Activated CD8-positive, alpha-beta memory T cell treated with anti-CD3 and anti-CD28 coated beads for 1 hour (primary cell): Measurements from ENCODE around the gene TMEM200B.
"Not testable (repeated sequence)": the region's sequence is repeated elsewhere in the genome, so short reads cannot be mapped to it uniquely, and the experiment has no call there.

Experiments
- DNase-seq, 2 donors: peaks; one replicate each; pipeline ENCODE4 v3.0.0-alpha.2; 2020; ENCODE audit warnings: low read depth in 1 of 2; ENCODE audit errors: extremely low read depth in 1 of 2

Gene TMEM200B

GRCh38 chr1:29113413-29114117, 10.1 kb downstream of the TMEM200B start:
- no peak for DNase-seq

GRCh38 chr1:29112705-29113412, 10.8 kb downstream of the TMEM200B start:
- DNase-seq: no peak

DNA sequence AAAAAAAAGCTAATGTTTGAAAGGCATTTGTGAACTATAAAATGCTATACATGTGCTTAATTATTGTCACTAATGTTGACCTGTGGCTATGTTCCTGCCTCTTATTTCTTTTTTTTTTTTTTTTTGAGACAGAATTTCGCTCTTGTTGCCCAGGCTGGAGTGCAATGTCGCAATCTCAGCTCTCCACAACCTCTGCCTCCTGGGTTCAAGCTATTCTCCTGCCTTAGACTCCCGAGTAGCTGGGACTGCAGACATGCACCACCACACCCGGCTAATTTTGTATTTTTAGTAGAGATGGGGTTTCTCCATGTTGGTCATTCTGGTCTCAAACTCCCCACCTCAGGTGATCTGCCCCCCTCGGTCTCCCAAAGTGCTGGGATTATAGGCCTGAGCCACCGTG, 15.7 kb downstream of the TMEM200B start:
- DNase-seq: not testable (repeated sequence)

- no peak for DNase-seq
Observed at GRCh38 chr1:29105822-29106221, 17.9 kb downstream of the TMEM200B start.

- DNase-seq: no peak
Observed at GRCh38 chr1:29100487-29100886, 23.2 kb downstream of the TMEM200B start.

GRCh38 chr1:29099286-29099685, 24.4 kb downstream of the TMEM200B start:
- DNase-seq: no peak

DNA sequence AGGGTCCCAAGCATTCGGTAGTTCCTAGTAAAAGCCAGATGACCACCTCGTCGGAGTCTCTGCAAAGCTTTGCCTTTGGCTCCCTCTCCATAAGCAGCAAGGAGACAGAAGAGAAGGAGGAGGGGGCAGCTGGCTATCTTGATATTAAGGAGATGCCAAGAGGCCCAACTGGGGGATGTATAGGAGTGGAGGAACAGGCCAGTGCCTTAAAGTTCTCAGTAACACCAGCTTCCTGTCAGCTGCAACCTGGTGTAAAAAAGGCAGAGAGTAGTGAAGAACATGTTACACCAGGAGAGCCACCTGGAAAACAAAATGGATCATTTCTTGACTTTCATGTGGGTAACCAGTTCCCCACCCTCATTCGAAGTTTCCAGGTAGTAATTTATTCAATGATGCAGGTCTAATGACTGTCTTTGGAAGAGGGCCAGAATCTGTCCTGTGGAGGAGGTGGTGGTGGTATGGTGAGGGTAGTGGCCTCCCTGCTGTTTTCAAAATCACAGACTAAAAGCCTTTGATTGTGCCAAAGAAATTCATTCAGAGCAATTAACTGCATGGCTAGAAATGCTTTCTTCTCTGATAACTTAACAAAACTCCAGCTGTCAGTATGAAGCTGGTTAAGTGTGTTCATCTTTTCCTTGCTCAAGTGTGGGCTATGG, 27.3 kb downstream of the TMEM200B start:
- no peak for DNase-seq

DNA sequence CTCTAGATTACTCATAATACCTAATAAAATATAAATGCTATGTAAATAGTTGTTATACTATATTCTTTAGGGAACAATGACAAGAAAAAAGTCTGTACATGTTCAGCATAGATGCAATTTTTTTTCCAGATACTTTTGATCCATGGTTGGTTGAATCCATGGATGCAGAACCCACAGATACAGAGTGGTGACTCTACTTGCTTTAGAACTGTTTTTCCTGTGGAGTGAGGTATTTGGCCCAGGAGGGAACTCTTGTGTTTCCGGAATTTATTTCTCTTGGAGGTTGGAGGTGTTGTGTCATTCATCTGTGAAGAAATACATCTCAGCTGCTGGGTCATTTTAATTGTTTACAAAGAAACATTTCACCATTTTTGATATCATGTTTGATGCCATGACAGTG, 28.7 kb downstream of the TMEM200B start:
- DNase-seq: no peak

GRCh38 chr1:29094433-29094832, 29.3 kb downstream of the TMEM200B start:
- DNase-seq: no peak

DNA sequence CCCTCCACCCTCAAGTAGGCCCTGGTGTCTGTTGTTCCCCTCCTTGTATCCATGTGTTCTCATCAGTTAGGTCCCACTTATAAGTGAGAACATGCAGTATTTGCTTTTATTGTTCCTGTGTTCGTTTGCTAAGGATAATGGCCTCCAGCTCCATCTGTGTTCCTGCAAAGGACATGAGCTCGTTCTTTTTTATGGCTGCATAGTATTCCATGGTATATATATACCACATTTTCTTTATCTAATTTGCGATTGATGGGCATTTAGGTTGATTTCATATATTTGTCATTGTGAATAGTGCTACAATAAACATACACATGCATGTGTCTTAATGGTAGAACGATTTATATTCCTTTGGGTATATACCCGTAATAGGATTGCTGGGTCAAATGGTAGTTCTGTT, 31.0 kb downstream of the TMEM200B start:
- DNase-seq: not testable (repeated sequence)

- DNase-seq: no peak
Observed at GRCh38 chr1:29090937-29091618, 32.6 kb downstream of the TMEM200B start.

DNA sequence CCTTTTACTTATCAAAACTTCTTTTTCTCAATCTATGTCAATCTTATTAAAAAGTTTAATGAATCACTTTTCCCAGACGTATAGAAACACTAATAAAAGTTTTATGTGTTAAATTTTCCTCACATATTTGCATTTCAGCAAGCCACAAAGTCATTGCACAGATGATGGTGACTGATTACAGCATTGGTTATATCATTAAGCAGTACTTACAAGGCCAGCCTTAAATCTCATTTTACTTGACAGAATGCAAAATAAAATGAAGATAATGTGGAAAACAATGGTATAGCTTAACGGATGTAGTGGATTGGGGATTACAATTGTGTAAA, 39.5 kb downstream of the TMEM200B start:
- DNase-seq: no peak

DNA sequence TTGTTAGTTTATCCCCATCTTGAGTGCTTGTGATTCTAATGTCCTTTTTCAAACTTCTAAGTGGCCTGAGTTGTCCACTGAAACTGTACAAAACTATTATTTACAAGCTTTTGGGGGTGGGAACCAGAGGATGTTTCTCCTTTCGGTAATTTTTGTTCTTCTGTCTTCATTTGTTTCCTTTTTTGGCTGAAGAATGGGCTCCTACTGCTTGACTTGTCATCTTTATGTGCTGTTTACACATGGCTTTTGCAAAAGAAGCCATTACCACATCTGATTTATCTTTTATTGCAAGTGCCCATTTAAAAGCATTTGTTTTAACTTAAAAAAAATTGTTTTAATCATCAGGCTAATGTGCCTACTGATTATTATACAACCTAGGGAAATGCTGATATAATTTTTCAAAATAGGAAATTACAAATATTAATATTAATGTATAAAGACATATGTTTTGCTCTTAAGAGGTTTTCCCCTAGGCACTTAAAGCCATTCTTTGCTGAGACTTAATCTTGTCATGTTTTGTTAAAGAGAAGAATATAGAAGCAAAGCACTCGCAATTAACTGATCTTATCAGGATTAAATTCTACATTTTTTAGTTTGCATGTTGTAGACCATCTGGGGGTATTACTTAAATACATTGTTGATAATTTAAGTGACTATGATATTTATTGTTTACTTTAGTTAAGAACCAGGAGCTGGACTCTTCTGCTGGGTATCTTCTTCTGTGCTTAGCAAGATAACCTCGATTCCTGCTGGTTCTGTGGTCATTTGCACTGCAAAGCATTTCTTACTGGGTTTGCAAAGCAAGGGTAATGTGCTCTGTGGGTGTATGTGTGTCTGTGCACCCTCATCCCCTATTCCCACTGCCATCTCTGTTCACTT, 40.1 kb downstream of the TMEM200B start:
- no peak for DNase-seq

- DNase-seq: no peak
Observed at GRCh38 chr1:29082519-29082918, 41.2 kb downstream of the TMEM200B start.

DNA sequence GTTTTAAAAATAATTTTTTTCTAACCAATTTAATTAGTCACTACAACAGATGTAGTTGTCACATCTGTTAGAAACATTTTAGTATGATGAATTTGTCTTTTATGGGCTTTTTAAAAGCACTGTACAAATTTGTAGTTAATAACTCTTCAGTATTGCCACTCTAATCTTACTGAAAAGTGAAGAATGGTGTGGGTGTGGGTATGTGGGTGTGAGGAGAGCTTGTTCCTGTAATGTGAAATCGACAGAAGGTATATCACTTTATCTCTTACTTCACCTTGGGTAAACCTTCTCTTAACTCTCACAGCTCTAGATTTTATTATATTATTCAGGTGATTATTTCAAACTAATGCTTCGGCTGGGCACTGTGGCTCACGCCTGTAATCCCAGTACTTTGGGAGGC, 42.5 kb downstream of the TMEM200B start:
- no peak for DNase-seq

DNA sequence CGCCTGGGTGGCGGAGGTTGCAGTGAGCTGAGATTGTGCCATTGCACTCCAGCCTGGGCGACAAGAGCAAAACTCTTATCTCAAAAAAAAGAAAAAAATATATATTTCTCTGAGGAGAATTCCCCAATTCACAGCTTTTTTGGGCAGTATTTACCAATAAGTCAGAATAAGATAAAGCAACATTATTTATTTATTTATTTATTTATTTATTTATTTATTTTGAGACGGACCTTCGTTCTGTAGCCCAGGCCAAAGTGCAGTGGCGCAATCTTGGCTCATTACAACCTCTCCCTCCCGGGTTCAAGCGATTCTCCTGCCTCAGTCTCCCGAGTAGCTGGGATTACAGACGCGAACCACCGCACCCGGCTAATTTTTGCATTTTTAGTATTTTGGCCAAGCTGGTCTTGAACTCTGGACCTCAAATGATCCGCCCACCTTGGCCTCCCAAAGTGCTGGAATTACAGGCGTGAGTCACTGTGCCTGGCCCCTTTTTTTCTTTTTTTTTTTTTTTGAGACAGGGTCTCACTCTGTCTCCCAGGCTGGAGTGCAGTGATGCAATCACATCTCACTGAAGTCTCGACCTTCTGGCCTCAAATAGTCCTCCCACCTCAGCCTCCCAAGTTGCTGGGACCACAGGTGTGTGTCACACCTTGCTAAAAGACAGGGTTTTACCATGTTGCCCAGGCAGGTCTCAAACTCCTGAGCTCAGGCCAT, 43.6 kb downstream of the TMEM200B start:
- DNase-seq: not testable (repeated sequence)

GRCh38 chr1:29077155-29077554, 46.5 kb downstream of the TMEM200B start:
- DNase-seq: no peak
